Measurements from ENCODE around the gene C11orf91.
"Not testable (repeated sequence)": the region's sequence is repeated elsewhere in the genome, so short reads cannot be mapped to it uniquely, and the experiment has no call there.

The C11orf91 gene

GRCh38 chr11:33664166-33664565 is 36.5 kb downstream of the C11orf91 start:
- Histone ChIP-seq H3K27ac (no peak overlapping the region), H3K9ac (no peak overlapping the region), H3K27me3 (no peaks in the 10 kb centered on the region), H3K4me3 (no peak overlapping the region), H4K20me1 (no peaks in the 10 kb centered on the region), H3K4me1 (no peaks in the 10 kb centered on the region), H3K9me3 (no peaks in the 10 kb centered on the region), H3K4me2 (no peak overlapping the region), H3K36me3 (no peaks in the 10 kb centered on the region)
- no peak for TF ChIP-seq Cebpa-rat (IDR thresholded peaks at IDR 0.05)

GRCh38 chr11:33663121-33663520 is 37.5 kb downstream of the C11orf91 start:
- no peak overlapping the region for H3K27ac ChIP-seq
- H3K9ac ChIP-seq, result no peak overlapping the region
- no peaks in the 10 kb centered on the region for H3K9me3 ChIP-seq
- H3K36me3 ChIP-seq, result no peaks in the 10 kb centered on the region
- H3K27me3 ChIP-seq, result no peaks in the 10 kb centered on the region
- no peaks in the 10 kb centered on the region for H4K20me1 ChIP-seq
- H3K4me2 ChIP-seq, result no peak overlapping the region
- no peak overlapping the region for H3K4me3 ChIP-seq
- no peaks in the 10 kb centered on the region for H3K4me1 ChIP-seq
- TF ChIP-seq Cebpa-rat (IDR thresholded peaks at IDR 0.05), result no peak

GRCh38 chr11:33661526-33661925 is 39.1 kb downstream of the C11orf91 start:
- H3K36me3 ChIP-seq, H3K4me1 ChIP-seq, H3K27ac ChIP-seq, H3K4me2 ChIP-seq, H3K4me3 ChIP-seq, H3K9ac ChIP-seq, H4K20me1 ChIP-seq, H3K27me3 ChIP-seq, H3K9me3 ChIP-seq: not testable (repeated sequence)

- H3K9ac ChIP-seq, result no peak overlapping the region
- no peak overlapping the region for H3K4me3 ChIP-seq
- H3K27me3 ChIP-seq, result no peaks in the 10 kb centered on the region
- H3K4me2 ChIP-seq, result no peak overlapping the region
- no peak overlapping the region for H3K27ac ChIP-seq
- no peaks in the 10 kb centered on the region for H3K4me1 ChIP-seq
- no peaks in the 10 kb centered on the region for H4K20me1 ChIP-seq
- no peaks in the 10 kb centered on the region for H3K9me3 ChIP-seq
- no peak for TF ChIP-seq Cebpa-rat (IDR thresholded peaks at IDR 0.05)
- H3K36me3 ChIP-seq, result no peaks in the 10 kb centered on the region
These were observed 39.7 kb downstream of the C11orf91 start for GRCh38 chr11:33660962-33661361.

- Histone ChIP-seq H4K20me1 (no peaks in the 10 kb centered on the region), H3K9me3 (no peaks in the 10 kb centered on the region), H3K4me2 (no peak overlapping the region), H3K4me3 (no peak overlapping the region), H3K27ac (no peak overlapping the region), H3K4me1 (no peaks in the 10 kb centered on the region), H3K9ac (no peak overlapping the region), H3K36me3 (no peaks in the 10 kb centered on the region), H3K27me3 (no peaks in the 10 kb centered on the region)
- TF ChIP-seq Cebpa-rat (IDR thresholded peaks at IDR 0.05), result no peak
These were observed 41.1 kb downstream of the C11orf91 start for GRCh38 chr11:33659370-33660139.

- no peaks in the 10 kb centered on the region for H3K4me1 ChIP-seq
- no peaks in the 10 kb centered on the region for H3K9me3 ChIP-seq
- no peaks in the 10 kb centered on the region for H3K36me3 ChIP-seq
- no peaks in the 10 kb centered on the region for H4K20me1 ChIP-seq
- no peaks in the 10 kb centered on the region for H3K27me3 ChIP-seq
- no peak overlapping the region for H3K27ac ChIP-seq
- no peak for TF ChIP-seq Cebpa-rat (IDR thresholded peaks at IDR 0.05)
- H3K9ac ChIP-seq, result no peak overlapping the region
- H3K4me2 ChIP-seq, result no peak overlapping the region
- no peak overlapping the region for H3K4me3 ChIP-seq
These were observed 42.3 kb downstream of the C11orf91 start for GRCh38 chr11:33658195-33658900.

- Histone ChIP-seq H3K4me3 (no peak overlapping the region), H4K20me1 (no peaks in the 10 kb centered on the region), H3K36me3 (no peaks in the 10 kb centered on the region), H3K27me3 (no peaks in the 10 kb centered on the region), H3K9ac (no peak overlapping the region), H3K4me2 (no peak overlapping the region), H3K9me3 (no peaks in the 10 kb centered on the region), H3K27ac (no peak overlapping the region), H3K4me1 (no peaks in the 10 kb centered on the region)
- no peak for TF ChIP-seq Cebpa-rat (IDR thresholded peaks at IDR 0.05)
These were observed 42.9 kb downstream of the C11orf91 start for GRCh38 chr11:33657757-33658156.

- Histone ChIP-seq H3K4me1 (no peaks in the 10 kb centered on the region), H3K9me3 (no peaks in the 10 kb centered on the region), H3K9ac (no peak overlapping the region), H4K20me1 (no peaks in the 10 kb centered on the region), H3K27me3 (no peaks in the 10 kb centered on the region), H3K4me3 (no peak overlapping the region), H3K4me2 (no peak overlapping the region), H3K36me3 (no peaks in the 10 kb centered on the region), H3K27ac (no peak overlapping the region)
- no peak for TF ChIP-seq Cebpa-rat (IDR thresholded peaks at IDR 0.05)
These were observed 43.9 kb downstream of the C11orf91 start for GRCh38 chr11:33656768-33657167.

- H3K4me3 ChIP-seq, result no peak overlapping the region
- H3K9ac ChIP-seq, result no peak overlapping the region
- H4K20me1 ChIP-seq, result no peaks in the 10 kb centered on the region
- H3K27me3 ChIP-seq, result no peaks in the 10 kb centered on the region
- no peaks in the 10 kb centered on the region for H3K9me3 ChIP-seq
- H3K4me2 ChIP-seq, result no peak overlapping the region
- no peak for TF ChIP-seq Cebpa-rat (IDR thresholded peaks at IDR 0.05)
- H3K4me1 ChIP-seq, result no peaks in the 10 kb centered on the region
- no peaks in the 10 kb centered on the region for H3K36me3 ChIP-seq
- H3K27ac ChIP-seq, result no peak overlapping the region
These were observed 44.6 kb downstream of the C11orf91 start for GRCh38 chr11:33655842-33656600.

GRCh38 chr11:33654594-33654993 is 46.0 kb downstream of the C11orf91 start:
- TF ChIP-seq Cebpa-rat (IDR thresholded peaks at IDR 0.05), result no peak
- Histone ChIP-seq H4K20me1 (no peaks in the 10 kb centered on the region), H3K27me3 (no peaks in the 10 kb centered on the region), H3K9ac (no peak overlapping the region), H3K4me2 (no peak overlapping the region), H3K36me3 (no peaks in the 10 kb centered on the region), H3K9me3 (no peaks in the 10 kb centered on the region), H3K27ac (no peak overlapping the region), H3K4me3 (no peak overlapping the region), H3K4me1 (no peaks in the 10 kb centered on the region)

All from BLaER1 (cell line).